B cell (primary cell): ENCODE measurements around the gene FAM43A.

Experiments used
- EZH2 ChIP-seq: IDR thresholded peaks from 2 replicates; pipeline ENCODE4 v1.6.1; 2012; ENCODE audit warnings: borderline replicate concordance, low read depth, mild to moderate bottlenecking, moderate library complexity, low read length; ENCODE audit not compliant: insufficient read depth, poor library complexity, severe bottlenecking
- TF ChIP-seq, protein P1 (sequence below): fragments of 200-600 bp; IDR thresholded peaks from one replicate; pipeline ENCODE4 v1.8.0; 2022; ENCODE audit warnings: antibody characterized with exemption, mild to moderate bottlenecking

DNA sequence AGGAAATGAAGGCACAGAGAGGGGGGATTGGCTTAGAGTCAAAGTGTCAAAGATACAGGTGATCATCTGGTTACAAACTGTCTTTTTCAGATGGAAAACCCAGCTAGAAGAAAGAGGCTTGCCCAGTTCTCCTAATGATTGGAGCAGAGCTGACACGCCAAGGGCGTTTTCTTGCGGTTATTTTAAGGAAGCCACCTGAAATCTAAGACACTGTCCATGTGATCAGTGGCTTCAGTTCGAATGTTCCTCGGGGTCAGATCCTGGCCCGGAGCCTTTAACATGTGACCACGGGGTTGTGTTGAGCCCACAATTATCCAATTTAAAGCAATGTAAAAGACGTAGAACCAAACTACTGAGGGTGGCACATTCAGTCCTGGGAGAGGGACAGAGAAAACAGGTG lies 19.5 kb downstream of the FAM43A start:
- TF ChIP-seq, protein P1, sequence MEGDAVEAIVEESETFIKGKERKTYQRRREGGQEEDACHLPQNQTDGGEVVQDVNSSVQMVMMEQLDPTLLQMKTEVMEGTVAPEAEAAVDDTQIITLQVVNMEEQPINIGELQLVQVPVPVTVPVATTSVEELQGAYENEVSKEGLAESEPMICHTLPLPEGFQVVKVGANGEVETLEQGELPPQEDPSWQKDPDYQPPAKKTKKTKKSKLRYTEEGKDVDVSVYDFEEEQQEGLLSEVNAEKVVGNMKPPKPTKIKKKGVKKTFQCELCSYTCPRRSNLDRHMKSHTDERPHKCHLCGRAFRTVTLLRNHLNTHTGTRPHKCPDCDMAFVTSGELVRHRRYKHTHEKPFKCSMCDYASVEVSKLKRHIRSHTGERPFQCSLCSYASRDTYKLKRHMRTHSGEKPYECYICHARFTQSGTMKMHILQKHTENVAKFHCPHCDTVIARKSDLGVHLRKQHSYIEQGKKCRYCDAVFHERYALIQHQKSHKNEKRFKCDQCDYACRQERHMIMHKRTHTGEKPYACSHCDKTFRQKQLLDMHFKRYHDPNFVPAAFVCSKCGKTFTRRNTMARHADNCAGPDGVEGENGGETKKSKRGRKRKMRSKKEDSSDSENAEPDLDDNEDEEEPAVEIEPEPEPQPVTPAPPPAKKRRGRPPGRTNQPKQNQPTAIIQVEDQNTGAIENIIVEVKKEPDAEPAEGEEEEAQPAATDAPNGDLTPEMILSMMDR: no peak
- no peak for TF ChIP-seq EZH2
